GM12878 (cell line): Measurements from ENCODE around the gene MBNL3.

Experiments
- BHLHE40 ChIP-seq, 2 experiments: fragments of 450-650 bp in 1 of 2; IDR thresholded peaks; 2 replicates each; pipeline ENCODE4 v1.6.1; 2011 to 2017; ENCODE audit warnings: low read depth in 2 of 2, borderline replicate concordance in 1 of 2, improper control_type of control experiment in 1 of 2, low read length in 1 of 2, mild to moderate bottlenecking in 1 of 2
- ESRRA ChIP-seq: IDR thresholded peaks from 2 replicates; pipeline ENCODE4 v1.6.1; 2012; ENCODE audit warnings: mild to moderate bottlenecking, low read length, improper control_type of control experiment
- NR2C2 ChIP-seq: IDR thresholded peaks from 2 replicates; pipeline ENCODE4 v1.6.1; 2011; ENCODE audit warnings: borderline replicate concordance, low read depth; ENCODE audit not compliant: control insufficient read depth, insufficient read length
- RAD51 ChIP-seq: fragments of 450-650 bp; IDR thresholded peaks from 2 replicates; pipeline ENCODE4 v1.6.1; 2016; ENCODE audit warnings: moderate library complexity, mild to moderate bottlenecking, inconsistent platforms
- SIX5 ChIP-seq: IDR thresholded peaks from 2 replicates; pipeline ENCODE4 v1.6.1; 2011; ENCODE audit warnings: mild to moderate bottlenecking, low read depth, low read length, moderate library complexity; ENCODE audit not compliant: severe bottlenecking
- SPI1 ChIP-seq: IDR thresholded peaks from 2 replicates; pipeline ENCODE4 v1.6.1; 2011; ENCODE audit warnings: low read depth, mild to moderate bottlenecking, low read length, moderate library complexity, borderline replicate concordance; ENCODE audit not compliant: insufficient read depth
- SRF ChIP-seq, 2 experiments: IDR thresholded peaks; 2 replicates each; pipeline ENCODE4 v1.6.1; 2011; ENCODE audit warnings: low read depth in 2 of 2, low read length in 2 of 2, mild to moderate bottlenecking in 1 of 2, moderate library complexity in 1 of 2
- TF ChIP-seq, protein P1 (sequence below), 3 experiments: IDR thresholded peaks in 2 of 3; conservative IDR thresholded peaks in 1 of 3; 2 replicates each; pipeline ENCODE4 v1.5.1; 2011; ENCODE audit warnings: low read depth in 3 of 3, low read length in 3 of 3, mild to moderate bottlenecking in 3 of 3, control low read depth in 2 of 3, moderate library complexity in 2 of 3, inconsistent platforms in 1 of 3, mixed read lengths in 1 of 3; ENCODE audit not compliant: control insufficient read depth in 2 of 3, insufficient read depth in 1 of 3; ENCODE audit errors: extremely low read depth in 1 of 3
- TF ChIP-seq, protein P2 (sequence below): fragments of 450-650 bp; formaldehyde crosslinking; IDR thresholded peaks from 2 replicates; pipeline ENCODE4 v1.5.0; 2022; ENCODE audit warnings: mild to moderate bottlenecking, missing genetic modification characterization
- TF ChIP-seq, protein P3 (sequence below): IDR thresholded peaks from 2 replicates; pipeline ENCODE4 v1.6.1; 2012; ENCODE audit warnings: low read depth, low read length, improper control_type of control experiment

DNA sequence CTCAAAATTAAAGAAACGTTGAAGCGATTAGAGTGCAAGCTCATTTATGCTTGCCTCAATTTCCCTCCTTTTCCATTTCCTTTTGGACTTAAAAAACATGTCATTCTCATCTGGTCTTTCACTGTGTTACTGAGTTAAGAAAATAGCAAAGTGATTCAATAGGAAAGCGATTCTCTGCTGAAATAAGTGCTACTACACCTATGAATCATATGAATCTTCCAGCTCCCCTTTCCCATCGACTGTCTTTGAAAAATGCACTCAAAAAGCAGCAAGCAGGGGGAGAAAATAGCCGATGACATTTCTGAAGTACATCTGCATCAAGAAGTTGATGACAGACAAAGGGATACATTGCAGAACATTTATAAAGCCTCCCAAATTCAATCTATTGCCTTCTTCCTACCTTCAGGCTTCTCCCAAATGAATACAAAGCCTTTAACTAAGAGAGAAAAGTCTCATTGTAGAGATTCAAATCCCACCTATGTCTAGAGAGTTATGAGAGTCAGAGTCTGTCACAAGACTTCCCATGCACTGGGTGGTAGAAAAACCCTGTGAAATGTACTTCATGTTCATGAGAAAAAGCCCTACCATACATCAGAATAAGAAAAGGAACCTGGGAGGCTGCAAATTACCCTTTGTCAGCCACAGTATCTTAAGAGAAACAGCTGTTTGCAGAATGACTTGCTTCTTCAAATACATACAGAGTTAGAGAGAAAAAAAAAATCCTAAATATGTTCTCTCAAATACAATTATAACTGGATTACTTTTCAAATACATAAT is 78.9 kb downstream of the MBNL3 start:
- no peak for TF ChIP-seq SPI1
- no peak for TF ChIP-seq SIX5
- TF ChIP-seq SRF (IDR thresholded peaks at IDR 0.05; ENCODE audit: low read depth in 2 of 2, low read length in 2 of 2), result no peak
- TF ChIP-seq, protein P1, sequence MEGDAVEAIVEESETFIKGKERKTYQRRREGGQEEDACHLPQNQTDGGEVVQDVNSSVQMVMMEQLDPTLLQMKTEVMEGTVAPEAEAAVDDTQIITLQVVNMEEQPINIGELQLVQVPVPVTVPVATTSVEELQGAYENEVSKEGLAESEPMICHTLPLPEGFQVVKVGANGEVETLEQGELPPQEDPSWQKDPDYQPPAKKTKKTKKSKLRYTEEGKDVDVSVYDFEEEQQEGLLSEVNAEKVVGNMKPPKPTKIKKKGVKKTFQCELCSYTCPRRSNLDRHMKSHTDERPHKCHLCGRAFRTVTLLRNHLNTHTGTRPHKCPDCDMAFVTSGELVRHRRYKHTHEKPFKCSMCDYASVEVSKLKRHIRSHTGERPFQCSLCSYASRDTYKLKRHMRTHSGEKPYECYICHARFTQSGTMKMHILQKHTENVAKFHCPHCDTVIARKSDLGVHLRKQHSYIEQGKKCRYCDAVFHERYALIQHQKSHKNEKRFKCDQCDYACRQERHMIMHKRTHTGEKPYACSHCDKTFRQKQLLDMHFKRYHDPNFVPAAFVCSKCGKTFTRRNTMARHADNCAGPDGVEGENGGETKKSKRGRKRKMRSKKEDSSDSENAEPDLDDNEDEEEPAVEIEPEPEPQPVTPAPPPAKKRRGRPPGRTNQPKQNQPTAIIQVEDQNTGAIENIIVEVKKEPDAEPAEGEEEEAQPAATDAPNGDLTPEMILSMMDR (IDR thresholded peaks at IDR 0.05 in 2 of 3, conservative IDR thresholded peaks at IDR 0.05 in 1 of 3; ENCODE audit: control insufficient read depth in 2 of 3, extremely low read depth in 1 of 3, insufficient read depth in 1 of 3, low read depth in 3 of 3, low read length in 3 of 3), result no peak
- no peak for TF ChIP-seq BHLHE40 (IDR thresholded peaks at IDR 0.05; ENCODE audit: borderline replicate concordance in 1 of 2, low read depth in 2 of 2, low read length in 1 of 2)
- TF ChIP-seq, protein P2, sequence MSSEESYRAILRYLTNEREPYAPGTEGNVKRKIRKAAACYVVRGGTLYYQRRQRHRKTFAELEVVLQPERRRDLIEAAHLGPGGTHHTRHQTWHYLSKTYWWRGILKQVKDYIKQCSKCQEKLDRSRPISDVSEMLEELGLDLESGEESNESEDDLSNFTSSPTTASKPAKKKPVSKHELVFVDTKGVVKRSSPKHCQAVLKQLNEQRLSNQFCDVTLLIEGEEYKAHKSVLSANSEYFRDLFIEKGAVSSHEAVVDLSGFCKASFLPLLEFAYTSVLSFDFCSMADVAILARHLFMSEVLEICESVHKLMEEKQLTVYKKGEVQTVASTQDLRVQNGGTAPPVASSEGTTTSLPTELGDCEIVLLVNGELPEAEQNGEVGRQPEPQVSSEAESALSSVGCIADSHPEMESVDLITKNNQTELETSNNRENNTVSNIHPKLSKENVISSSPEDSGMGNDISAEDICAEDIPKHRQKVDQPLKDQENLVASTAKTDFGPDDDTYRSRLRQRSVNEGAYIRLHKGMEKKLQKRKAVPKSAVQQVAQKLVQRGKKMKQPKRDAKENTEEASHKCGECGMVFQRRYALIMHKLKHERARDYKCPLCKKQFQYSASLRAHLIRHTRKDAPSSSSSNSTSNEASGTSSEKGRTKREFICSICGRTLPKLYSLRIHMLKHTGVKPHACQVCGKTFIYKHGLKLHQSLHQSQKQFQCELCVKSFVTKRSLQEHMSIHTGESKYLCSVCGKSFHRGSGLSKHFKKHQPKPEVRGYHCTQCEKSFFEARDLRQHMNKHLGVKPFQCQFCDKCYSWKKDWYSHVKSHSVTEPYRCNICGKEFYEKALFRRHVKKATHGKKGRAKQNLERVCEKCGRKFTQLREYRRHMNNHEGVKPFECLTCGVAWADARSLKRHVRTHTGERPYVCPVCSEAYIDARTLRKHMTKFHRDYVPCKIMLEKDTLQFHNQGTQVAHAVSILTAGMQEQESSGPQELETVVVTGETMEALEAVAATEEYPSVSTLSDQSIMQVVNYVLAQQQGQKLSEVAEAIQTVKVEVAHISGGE (CRISPR knock-in tag), result no peak
- no peak for TF ChIP-seq ESRRA
- TF ChIP-seq, protein P3, sequence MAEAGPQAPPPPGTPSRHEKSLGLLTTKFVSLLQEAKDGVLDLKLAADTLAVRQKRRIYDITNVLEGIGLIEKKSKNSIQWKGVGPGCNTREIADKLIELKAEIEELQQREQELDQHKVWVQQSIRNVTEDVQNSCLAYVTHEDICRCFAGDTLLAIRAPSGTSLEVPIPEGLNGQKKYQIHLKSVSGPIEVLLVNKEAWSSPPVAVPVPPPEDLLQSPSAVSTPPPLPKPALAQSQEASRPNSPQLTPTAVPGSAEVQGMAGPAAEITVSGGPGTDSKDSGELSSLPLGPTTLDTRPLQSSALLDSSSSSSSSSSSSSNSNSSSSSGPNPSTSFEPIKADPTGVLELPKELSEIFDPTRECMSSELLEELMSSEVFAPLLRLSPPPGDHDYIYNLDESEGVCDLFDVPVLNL, result no peak
- no peak for TF ChIP-seq NR2C2
- no peak for TF ChIP-seq RAD51
